ENCODE data around the gene RSPH4A.
"Not testable (repeated sequence)": the region's sequence is repeated elsewhere in the genome, so short reads cannot be mapped to it uniquely, and the experiment has no call there.

Gene RSPH4A

GRCh38 chr6:116629563-116629981, 13.3 kb downstream of the RSPH4A start:
- no peak for DNase-seq

DNA sequence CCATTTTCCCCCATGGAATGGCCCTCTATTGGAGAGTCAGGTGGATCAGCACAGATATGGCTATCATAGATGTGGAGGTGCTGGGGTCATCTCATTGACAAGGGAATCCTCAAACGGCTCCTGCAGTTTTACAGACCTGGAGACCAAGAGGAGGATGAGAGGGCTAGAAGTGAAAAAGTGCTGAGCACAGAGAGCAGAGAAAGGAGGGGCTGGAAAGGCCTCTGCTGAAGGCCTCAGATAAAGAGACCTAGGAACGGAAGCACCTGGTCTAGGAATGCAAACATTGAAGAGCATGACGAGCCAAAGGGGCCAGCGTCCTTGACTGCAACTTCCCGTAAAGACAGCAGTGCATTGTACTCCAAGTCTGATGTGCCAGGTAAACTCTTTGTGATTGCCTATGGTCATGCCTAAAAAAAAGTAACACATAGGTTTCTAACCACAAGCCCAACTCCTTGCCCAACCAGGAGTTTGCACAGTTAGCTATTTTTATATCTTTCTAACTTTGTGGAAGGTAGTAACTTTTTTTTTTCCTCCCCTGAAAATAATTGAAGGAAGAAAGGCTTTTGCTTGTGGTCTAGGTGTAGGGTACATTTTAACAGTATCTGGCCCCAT, 15.2 kb downstream of the RSPH4A start:
- DNase-seq = no peak

DNA sequence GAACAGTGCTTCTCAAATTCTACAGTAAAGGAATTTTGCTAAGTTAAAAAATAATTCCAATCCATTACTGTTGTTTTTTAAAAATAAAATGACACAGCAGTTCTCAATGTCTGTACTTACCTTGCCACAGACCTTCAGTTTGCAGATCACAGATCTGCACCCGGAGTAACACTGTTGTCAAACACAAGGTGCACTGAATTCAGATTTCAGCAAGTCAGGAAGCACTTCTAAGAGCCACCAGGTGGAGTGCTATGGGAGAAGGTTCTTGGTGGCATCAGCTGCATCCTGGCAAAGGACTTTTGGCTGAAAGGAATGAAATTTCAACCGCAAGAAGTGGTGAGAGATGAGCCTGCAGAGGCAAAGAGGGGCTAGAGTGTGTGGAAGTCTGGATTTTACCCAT, 17.4 kb downstream of the RSPH4A start:
- DNase-seq = no peak

DNA sequence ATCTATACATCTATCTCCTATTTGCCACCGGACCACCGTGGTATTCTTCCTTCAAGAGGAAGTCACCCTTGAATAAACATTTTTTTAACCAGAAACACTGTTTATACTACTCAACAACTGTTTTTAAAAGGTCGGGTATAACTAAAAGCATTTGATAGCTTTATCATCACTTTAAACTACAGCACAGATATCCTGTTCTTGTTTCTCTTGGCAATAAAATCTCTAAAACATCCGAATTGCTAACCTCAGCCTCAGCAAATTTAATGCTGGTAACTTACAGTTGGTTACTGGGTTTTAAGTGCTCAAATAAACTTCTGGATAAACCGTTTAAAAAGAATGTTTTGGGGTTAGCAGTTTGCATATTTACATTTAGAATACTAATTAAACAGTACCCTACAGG, 31.9 kb downstream of the RSPH4A start:
- no peak for DNase-seq

GRCh38 chr6:116649129-116649528, 32.9 kb downstream of the RSPH4A start:
- DNase-seq = no peak

DNA sequence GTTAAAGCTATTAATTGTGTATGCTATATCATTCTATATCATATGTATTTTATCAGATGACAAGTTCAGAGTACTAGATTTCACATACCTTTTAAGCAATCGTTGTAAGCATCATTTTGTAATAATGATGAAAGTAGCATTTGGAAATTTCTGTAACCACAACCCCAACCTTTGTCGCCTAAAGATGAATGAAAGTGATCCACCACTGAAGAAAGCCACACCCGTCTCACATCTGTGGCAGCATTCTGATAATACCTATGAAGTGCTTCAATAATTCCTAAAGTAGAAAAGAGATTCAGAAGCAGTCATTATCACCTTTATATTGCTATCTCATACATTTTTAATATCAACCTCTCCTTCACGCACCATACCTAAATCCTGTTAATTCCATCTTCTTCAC, 35.6 kb downstream of the RSPH4A start:
- no peak for DNase-seq

DNA sequence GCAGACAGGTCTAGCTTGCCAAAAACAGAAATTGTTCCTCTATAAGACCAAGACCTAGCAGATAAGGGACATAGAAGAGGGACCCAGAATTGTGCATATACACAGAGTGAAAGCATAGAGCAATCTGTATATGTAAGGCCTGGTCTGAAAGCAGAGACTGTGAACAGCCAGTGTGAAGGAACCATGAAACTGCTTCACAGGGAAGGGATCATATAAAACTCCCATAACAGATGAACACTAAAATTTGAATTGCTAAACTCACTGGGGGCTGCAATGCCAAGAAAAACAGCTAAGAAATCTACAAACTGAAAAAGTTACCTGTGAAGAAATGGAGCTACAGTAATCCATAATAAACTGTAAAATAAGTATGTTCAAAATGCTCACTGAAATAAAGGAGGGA, 45.3 kb downstream of the RSPH4A start:
- DNase-seq = no peak

DNA sequence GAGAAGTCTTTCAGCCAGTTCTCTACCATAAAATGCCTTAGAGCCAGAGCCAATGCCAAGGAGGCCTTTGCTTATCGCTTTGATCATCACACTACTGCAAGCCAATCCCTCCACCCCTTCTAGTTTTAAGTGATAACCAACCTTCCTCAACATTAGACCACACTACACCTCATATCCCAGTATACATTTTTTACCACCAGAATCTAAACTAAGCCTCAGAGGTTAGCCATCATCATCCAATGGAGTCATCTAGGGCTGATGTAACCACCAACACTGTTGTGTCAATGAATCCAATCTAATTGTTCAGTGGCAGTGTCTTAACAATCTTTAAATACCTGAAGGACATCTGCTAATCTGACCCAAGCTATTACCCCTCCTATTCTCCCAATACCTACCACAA, 45.9 kb downstream of the RSPH4A start:
- DNase-seq = no peak

DNA sequence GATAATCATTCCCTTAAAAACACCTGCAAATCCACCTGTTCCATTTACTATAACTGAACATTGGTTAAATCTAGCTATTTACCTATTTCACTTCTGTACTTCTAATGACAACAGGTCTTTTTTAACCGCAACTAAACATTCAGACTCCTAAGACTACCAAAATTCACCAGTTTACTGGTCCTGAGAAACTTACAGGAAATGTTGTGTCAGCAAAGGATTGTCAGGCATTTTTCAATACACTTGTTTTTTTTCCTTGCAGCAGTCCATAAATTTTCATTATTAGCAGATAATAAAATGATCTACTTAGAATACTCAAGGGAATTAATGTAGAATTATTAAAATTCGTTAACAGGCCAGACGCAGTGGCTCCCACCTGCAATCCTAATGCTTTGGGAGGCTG, 47.0 kb downstream of the RSPH4A start:
- no peak for DNase-seq

- not testable (repeated sequence) for DNase-seq
Measured at GRCh38 chr6:116664169-116664568, 47.9 kb downstream of the RSPH4A start.

GRCh38 chr6:116665464-116665863, 49.2 kb downstream of the RSPH4A start:
- DNase-seq = no peak

- no peak for DNase-seq
Measured at GRCh38 chr6:116666869-116667268, 50.6 kb downstream of the RSPH4A start.

DNA sequence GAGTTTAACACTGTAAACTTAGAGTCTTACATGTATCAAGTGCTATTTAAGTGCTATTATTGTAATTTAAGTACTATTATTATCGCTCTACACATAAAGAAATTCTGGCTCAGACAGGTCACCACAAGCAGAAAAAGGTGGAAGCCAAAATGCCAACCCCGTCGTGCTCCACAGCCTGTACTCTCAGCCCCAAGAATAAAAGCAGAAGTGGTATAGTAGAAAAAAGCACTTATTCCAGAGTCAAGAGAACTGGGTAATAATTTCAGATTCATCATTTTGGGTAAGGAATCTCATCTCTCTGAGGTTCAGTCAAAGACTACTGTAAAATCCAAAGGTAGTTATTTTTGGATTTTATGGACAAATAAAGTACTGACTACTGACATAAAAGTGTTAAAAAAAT, 51.3 kb downstream of the RSPH4A start:
- DNase-seq = no peak

DNA sequence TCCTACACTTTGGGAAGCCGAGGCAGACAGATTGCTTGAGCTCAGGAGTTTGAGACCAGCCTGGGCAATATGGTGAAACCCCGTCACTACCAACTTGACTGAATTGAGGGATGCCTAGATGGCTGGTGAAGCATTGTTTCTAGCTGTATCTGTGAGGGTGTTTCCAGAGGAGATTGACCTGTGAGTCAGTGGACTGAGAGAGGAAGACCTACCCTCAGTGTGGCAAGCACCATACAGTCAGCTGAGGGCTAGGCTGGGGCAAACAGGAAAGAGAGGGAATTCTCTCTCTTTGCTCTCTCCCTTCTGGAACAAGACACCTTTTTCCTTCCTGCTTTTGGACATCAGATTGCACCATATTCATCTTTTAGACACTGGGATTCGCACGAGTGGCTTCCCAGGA, 56.0 kb downstream of the RSPH4A start:
- DNase-seq = no peak

- no peak for DNase-seq
Measured at GRCh38 chr6:116676021-116676420, 59.7 kb downstream of the RSPH4A start.

DNA sequence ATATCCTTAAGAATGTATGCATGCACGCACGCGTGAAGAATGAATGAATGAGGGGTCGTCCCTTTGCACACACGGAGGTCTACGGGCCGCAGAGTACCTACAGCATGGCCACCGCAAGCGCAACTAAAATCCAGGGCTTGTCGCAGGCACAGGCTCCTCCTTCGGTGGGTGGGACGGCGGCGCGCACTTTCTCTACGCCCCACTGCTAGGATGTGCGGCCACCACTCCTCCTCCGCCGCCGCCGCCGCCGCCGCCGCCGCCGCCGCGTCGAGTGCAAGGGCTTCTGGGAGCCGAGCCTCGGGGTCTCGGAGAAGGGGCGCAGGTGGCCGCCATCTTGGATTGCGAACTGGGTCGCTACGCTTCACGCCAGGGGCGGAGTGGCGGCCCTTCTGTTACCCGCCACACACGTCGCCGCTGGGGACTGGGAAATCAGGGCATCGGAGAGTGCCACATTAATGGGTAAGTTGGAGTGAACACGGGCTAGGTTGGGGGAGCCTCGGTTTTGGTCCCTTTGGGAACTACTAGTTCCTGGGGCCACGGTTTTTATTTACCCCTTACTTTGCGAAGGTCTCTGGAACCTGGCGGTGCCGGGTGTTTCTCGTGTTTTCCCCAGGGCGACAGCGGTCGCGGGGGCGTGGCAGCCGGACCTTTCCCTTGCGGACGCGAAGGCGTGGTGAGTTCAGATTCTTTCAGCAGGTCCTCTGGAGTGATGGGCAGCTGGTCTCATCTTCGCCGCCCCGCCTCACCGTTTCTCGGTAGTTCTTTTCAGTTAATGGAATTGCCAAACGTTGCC, 64.8 kb downstream of the RSPH4A start, which contains the start of gene KPNA5:
KPNA5 (plus strand) TSS at position 332 of the 793 bp plus-strand sequence; CDS start at position 456, 124 bp downstream.
- DNase-seq = peak; percentile 84 to 92

DNA sequence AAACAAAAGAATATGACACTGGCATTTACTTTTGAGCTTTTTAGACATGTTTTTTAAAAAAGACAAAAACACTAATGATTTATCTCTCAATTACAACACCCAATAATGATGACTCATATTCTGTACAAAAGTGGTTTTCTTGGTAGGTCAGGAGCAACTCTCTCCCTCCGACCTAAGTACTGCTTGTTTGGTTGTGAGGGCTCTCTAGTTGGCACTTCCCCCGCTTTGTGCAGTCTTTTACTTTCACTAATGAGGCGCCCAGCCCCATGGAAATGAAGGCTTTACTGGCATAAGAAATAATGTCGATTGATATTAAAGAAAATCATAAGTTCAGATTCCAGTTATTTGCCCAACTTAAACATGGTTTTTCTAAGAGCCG, 66.0 kb downstream of the RSPH4A start:
- no peak for DNase-seq
